Measurements from ENCODE around the gene SRF.

DNA sequence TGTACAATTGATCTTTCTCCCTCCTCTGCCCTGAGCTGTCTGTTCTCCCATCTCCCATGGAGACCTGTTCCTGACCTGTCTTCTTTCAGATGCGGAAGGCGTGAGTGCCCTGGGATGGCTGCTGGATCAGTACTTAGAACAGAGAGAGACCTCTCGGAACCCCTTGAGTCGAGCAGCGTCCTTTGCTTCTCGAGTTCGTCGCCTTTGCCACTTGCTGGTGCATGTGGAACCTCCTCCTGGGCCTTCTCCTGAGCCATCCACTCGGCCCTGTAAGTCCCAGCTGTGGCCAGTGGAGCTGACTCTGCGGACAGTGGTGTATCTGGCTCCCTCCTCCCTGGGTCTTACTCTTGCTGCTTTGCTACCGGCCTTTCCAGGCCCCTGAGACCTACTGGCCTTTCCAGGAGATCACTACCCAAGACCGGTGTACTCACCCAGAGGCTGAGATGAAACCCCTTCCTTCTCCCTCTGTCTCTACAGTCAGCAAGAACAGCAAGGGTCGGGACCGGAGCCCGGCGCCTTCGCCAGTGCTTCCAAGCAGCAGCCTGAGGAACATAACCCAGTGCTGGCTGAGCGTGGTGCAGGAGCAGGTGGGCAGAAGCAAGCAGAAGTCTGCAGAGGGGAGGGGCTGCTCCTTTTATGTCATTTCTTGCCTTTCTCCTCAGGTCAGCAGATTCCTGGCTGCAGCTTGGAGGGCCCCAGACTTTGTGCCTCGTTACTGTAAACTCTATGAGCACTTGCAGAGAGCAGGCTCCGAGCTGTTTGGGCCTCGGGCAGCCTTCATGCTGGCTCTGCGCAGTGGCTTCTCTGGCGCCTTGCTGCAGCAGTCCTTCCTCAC lies 33.4 kb downstream of the SRF start:
- TF ChIP-seq, protein P1, sequence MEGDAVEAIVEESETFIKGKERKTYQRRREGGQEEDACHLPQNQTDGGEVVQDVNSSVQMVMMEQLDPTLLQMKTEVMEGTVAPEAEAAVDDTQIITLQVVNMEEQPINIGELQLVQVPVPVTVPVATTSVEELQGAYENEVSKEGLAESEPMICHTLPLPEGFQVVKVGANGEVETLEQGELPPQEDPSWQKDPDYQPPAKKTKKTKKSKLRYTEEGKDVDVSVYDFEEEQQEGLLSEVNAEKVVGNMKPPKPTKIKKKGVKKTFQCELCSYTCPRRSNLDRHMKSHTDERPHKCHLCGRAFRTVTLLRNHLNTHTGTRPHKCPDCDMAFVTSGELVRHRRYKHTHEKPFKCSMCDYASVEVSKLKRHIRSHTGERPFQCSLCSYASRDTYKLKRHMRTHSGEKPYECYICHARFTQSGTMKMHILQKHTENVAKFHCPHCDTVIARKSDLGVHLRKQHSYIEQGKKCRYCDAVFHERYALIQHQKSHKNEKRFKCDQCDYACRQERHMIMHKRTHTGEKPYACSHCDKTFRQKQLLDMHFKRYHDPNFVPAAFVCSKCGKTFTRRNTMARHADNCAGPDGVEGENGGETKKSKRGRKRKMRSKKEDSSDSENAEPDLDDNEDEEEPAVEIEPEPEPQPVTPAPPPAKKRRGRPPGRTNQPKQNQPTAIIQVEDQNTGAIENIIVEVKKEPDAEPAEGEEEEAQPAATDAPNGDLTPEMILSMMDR (IDR thresholded peaks at IDR 0.05; ENCODE audit: low read length) = no peak
- no peak for TF ChIP-seq EZH2 (IDR thresholded peaks at IDR 0.05; ENCODE audit: borderline replicate concordance, low read length)

Data from OCI-LY1 (cell line).